CD4-positive, alpha-beta T cell treated with Interleukin-17A for 4 hours (primary cell): ENCODE data around the gene GARIN3.
A peak's percentile ranks its signal among the peaks of the same experiment; 100 is the strongest.

Source experiments
- DNase-seq: peaks from one replicate; pipeline ENCODE4 v3.0.0-alpha.2; 2020; ENCODE audit warnings: mixed read lengths

Gene GARIN3

DNA sequence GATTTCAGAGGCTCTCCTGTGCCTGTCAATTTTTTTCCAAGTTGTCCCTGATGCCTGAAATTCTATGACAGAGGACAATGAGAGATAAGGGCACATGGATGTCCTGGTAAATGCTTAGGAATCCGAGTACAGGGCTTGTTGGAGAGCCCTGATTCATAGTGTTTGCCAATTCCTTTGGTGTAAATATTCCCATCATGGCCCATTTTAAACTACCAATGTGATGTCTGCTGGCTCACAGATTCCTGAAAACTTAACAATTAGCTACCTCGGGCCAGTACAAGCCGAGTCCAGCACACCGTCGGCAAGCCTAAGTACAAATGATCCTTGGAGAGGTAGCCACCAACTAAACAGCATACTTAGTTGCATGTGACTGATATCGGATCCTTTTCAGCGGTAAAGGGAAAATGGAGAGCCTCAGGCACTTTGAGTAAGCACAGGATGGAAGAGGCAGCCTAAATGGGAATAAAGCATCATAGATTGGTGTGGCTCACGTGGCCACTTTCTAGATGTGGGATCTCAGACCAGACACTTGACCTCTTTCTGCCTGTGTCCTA lies 18.1 kb upstream of the GARIN3 start:
- DNase-seq: no peak

DNA sequence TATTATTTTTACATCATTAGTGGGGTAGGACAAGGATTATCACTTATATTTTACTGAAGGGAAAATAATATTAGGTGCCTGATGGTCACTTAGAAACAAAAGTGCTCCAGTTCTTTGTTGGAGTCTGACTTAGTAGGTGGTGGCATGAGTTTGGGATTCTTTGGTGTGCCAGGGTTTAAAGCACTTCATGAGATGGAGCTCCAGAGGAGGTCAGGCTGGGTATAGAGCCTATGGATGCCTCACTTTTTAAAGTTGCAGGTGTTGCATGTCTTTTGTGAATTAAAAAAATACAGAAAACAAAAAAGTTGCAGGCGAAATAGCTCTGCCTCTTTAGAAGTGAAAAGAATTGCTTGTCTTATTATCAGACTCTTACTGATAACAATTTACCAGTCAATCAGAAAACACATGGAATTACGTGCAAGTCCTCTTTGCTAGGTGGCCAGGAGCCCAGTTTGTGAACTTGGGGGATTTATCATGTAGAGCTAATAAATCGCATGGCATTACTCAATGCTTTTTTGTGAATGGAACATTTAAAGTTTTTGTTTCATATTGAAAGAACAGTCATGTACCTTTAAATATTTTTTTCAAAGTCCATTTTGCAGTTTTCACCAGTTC lies 16.2 kb upstream of the GARIN3 start:
- no peak for DNase-seq

DNA sequence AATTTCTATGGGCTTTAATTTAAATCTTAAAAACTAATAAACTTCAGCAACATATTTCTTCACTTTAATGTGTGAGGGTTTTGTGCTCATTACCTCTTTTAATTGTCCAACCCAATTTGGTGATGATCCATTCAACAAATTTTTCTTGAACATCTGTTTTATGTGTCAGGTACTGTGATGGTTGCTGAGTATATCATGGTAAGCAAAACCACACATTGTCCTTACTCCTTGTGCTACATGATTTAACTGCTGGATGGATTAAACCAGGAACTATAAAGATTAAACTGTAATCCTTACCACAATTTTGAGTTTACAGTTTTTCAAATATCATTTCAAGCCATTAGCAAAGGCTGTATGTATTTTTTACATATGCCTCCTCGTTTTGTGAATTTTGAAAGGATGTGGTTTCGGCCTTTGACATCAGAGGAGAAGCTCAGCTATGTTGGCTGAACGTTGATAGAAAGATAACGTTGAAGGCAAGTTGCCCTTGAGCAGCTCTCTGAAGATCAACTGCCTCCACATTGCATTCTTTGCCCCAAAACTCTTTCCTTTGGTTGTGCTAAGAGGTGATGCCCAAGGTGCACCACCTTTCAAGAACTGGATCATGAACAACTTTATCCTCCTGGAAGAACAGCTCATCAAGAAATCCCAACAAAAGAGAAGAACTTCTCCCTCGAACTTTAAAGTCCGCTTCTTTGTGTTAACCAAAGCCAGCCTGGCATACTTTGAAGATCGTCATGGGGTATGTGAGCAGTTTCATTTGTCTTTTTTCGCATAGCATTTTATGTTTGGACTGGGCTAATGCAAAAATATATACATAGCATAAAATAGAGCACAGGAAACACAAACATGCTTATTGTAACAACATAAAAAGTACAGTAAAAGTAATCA lies 14.6 kb upstream of the GARIN3 start, which contains the start of gene ITK:
TSS of gene ITK (plus strand) at position 467 of the 891 bp plus-strand sequence. CDS start at position 605, 138 bp downstream.
- peak; percentile 61 for DNase-seq

DNA sequence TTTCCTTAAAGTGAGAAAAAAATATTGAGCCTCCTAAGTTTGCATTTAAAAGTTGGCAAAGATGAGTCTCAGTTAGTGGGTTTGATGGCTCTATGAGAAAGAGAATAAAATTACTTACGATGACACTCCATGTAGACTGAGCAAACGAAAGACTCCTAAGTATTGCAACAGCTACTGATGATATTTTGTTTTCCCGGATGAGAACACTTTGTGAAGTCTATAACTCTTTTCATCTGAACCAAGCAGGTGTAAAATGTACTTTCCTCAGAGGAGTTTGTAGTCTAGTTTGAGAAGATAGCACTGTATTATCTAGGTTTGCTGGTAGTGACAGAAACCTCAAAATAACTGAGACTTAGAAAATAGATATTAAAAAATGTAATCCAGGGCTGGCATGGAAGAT lies 12.9 kb upstream of the GARIN3 start:
- DNase-seq: no peak

DNA sequence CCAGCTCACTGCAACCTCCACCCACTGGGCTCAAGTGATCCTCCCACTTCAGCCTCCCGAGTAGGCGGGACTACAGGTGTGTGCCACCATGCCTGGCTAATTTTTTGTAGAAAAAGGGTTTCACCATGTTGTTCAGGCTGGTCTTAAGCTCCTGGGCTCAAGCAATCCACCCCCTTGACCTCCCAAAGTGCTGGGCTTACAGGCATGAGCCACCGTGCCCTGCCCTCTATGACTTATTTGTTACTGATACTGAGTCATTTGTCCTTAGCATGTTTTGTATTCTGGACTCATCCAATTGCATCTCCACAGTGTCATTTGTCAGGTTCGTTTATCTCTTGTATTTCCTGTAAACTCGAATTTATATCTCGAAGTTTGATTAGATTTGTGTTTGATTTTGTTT lies 11.9 kb upstream of the GARIN3 start:
- no peak for DNase-seq

DNA sequence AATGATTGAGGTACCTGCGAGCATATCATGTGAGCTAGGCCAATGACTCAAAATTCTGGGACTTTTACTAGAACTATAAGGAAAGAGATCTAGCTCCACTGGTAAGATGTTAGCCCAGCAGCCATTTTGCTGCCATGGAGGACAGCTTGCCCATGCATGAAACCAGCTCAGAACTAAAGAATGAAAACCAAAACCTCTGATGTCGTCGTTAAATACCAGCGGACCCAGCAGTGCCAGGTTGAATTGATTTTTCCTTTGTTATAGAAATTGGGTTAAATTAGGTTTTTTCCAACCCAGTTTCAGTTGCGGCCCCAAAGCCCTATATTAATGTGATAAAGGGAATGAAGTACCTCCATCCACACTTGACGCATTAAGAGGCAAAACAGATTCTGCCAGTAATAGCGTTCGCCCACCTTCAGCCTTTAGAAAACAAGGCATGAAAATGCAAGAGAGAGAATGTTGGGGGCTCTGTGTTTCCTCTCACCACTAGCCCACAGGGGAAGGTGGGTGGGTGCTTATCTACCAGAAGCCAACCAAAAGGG lies 9.1 kb upstream of the GARIN3 start:
- no peak for DNase-seq

DNA sequence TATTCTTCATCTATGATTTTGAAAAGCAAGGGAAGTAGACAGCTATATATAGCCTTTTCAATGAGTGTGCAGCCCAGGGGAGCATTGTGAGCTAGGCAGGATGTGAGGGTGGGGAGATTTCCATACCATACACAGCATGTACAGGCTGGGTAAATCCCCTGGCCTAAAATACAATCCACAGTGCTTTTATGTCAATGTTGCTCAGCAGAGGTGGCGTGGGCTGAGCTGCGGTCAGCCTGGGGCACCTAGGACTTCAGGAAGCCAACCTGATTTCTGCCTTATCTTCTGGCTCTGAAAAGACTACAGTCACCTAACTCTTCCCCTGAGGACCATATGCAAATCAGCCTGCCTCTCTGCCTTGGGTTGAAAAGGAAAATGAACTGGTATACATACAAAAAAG lies 6.3 kb upstream of the GARIN3 start:
- peak; percentile 72 for DNase-seq

DNA sequence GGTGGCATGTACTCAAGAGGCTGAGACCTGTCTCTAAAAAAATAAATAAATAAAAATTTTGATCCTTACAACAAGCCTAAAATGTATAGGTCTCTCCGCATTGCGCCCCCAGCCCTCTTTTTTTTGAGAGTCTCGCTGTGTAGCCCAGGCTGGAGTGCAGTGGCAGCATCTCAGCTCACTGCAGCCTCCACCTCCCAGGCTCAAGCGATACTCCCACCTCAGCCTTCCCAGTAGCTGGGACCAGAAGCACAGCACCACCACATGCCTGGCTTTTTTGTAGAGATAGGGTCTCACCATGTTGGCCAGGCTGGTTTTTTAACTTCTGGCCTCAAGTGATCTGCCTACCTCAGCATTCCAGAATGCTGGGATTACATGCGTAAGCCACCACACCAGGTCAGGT lies 2.2 kb upstream of the GARIN3 start:
- no peak for DNase-seq

DNA sequence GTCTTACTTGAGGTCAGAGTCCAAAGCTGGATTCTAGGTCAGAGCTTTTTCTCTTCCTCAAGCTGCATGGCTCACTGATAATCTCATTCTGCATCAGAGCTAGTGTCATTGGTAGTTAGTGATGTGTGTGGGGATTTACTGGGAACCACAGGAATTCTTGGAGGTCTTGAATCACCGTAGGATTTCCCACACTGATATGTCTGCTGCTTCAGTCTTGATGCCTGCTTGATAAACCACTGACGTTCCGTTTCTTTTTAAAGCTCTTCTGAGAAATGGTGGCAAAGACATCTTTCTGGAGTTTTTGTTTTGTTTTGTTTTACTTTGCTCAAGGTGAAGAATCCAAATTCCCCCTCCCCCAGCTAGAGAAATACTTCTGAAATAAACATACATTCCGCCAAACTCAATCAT lies 1.2 kb upstream of the GARIN3 start:
- DNase-seq: no peak

DNA sequence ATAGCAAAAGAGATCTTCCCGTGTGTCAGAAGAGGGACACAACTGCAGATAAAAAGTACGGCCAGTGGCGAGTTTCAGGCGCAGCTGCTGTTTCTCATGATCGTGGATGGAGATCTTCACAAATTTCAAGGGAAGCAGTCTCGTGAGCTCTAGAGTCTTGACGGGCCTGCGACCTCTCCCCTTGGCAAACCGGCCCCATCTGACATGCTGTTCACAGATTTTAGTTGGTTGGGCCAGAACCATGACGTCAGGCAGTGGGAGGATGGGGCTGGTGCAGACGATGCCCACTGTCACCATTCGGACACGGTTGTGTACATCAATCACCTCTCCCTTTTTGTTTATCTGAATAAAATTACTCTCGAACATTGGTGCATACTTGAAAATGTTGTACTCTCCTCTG lies 396 bp downstream of the GARIN3 start:
- no peak for DNase-seq

DNA sequence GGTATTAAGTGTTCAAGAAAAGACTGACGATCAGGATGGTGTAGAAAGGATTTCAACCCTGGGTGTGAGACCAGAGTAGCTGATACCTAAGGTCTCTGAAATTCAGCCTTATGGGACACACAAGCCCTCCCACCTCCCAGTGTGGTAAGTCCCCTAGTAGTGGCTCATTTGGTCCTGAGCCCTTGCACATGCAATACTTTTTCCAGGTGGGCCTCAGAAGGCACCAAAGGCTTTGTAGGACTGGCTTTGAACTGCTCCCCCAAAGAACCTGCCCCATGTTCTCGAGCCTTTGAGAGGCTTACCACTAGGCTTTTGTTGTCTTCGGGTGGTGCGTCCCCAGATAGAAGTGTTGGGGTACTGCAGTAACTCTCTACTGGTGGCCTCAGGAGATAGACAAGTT lies 803 bp downstream of the GARIN3 start:
- DNase-seq: no peak

DNA sequence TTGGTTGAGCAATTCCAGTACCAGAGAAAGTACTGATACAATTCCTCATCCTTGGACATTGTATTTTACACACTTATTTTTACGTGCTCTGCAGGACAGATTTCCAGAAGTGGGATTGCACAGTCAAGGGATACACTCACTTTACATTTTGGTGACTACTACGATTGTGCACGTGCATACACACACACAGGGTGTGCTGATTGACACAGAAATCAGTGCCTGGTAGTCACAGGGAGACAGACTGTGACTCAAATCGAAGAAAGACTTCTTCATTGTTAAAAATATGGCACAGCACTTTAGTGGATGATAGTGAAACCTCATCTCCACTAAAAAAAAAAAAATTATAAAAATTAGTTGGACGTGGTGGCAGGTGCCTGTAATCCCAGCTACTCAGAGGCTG lies 1.5 kb downstream of the GARIN3 start:
- DNase-seq: no peak

DNA sequence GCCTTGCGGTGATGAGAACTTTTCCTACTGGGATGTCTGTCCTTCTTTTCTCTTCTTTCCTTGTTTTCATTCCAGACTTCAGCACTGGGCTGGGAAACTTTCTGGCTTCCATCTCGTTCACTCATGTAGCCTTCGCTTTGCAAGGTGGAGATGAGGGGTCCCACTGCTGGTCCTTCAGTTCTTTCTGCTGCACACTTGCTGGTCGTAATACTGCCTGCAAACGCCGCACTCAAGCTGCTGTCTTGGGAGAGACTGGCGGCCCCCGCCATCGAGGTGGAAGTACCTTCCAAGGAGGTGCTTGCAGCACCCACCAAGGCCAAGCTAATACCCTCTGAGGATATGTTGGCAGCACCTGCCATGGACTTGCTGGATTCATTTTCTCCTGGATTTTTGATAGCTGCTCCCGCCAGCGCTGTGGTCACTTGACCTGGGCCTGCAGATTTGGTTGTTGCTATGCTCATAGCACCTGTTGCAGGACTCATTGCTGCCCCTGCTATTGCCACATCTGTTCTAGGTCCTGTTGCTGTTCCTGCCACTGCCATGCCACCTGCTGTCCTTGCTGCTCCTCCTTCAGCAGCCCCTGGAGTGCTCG lies 3.0 kb downstream of the GARIN3 start:
- DNase-seq: no peak

DNA sequence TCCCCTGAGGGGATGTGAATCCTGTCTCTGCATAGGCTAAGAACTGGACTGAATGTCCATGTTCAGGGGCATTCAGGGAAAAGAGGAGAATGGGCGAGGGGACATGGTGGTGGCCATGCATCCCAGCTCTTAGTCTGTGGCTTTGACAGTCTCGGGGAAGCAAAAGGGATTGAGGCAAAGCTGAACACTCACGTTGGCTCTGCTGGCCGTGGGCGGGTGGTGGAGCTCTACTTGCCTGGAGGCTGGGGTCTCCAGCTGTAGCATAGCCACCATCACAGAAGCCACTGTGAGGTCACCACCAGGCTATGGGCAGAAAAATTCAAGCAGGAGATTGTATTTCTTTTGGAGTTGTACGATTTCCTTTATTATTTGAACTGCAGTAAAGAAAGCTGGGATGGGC lies 4.1 kb downstream of the GARIN3 start:
- no peak for DNase-seq

DNA sequence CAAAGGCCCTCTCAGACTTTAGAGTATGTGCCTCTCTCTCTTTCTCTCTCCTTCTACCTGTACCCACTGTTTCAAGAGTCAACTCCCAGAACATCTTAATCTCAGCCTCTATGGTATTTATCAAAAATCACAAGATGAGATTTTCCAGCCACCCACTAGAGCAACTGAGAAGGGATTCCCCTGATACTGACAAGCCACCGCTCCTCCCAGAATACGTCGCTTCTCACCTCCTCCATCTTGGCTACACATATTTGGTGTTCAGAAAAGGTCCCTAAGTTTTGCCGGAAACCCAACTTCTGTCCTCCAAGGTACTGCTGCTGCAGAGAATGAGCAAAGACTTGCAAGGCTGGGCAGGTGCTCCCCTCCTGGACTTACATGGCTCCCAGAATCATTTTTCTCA lies 6.1 kb downstream of the GARIN3 start:
- peak; percentile 36 for DNase-seq

DNA sequence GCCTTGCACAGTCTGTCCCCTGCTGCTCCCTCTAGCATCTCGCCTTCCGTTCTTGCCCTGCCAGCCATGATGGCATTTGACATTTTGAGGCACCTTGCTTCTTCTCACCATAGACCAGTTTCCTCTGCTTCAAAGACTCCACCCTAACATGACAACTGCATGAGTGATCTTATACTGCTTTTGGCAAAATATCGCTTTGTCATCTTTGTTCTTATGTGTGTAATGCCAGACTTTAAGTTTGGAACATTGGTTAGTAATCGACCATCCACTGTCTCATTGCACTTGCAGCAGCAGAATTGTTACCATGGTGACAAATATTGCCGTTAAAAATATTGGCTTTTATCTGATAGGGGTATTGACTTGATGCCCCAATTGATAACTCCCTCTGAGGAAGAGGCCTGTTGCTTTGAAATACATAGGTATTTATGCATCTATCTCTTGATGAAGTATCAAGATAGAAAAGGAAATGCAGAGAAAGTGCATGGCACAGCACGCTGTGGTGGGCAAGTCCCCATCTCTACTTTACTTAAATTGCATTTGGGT lies 6.8 kb downstream of the GARIN3 start:
- peak; percentile 69 for DNase-seq

DNA sequence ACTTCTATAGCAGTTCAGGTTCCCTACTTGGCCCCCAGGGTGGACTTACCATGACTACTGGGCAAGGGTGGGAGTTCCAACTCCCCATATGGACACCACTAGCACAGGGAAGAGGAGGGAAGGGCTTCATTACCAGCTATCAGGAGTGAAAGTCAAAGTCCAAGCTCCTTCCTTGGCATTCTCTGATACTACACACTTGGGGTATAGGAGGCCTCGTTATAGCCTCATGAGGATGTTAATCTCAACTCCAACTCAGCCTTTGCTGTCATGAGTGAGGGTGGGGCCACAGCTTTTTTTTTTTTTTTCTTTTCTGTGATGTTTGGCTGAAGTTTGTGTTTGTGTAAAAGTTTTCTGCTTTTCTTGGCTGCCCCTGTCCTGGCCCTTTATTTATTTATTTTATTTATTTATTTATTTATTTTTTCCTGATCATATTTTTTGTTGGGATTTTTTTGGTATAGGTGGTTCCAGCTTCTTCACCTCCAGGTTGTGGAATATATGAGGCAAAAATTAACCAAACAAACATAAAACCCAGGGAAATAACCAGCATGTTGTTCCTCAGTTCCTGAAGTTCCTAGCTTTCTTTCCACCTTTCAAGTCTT lies 8.7 kb downstream of the GARIN3 start:
- no peak for DNase-seq

DNA sequence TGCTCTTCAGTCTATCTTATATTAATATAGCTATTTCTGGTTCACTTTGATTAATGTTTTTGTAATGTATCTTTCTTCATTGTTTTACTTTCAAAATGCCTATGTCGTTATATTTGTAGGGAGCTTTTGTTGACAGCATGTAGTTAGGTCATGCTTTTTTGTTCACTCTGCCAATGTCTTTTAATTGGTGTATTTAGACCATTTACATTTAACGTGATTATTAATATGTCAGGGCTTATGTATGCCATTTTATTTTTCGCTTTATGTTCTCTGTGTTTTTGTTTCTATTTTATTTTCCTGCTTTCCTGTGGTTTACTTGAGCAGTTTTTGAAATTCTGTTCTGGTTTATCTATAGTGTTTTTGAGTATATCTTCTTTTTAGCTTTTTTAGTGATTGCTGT lies 10.8 kb downstream of the GARIN3 start:
- DNase-seq: no peak

DNA sequence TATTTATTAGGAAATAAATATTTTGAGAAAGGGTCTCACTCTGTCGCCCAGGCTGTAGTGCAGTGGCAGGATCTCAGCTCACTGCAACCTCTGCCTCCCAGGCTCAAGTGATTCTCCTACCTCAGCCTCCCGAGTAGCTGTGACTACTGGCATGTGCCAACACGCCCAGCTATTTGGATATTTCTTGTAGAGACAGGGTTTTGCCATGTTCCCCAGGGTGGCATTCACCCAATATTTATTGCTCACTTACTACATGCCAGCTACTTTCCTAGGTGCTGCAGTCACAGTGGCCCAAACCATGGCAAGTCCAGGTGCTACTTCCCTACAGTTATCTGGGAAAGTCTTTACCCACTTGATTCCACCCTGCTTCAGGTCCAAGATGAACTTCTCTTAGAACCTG lies 15.1 kb downstream of the GARIN3 start:
- no peak for DNase-seq

DNA sequence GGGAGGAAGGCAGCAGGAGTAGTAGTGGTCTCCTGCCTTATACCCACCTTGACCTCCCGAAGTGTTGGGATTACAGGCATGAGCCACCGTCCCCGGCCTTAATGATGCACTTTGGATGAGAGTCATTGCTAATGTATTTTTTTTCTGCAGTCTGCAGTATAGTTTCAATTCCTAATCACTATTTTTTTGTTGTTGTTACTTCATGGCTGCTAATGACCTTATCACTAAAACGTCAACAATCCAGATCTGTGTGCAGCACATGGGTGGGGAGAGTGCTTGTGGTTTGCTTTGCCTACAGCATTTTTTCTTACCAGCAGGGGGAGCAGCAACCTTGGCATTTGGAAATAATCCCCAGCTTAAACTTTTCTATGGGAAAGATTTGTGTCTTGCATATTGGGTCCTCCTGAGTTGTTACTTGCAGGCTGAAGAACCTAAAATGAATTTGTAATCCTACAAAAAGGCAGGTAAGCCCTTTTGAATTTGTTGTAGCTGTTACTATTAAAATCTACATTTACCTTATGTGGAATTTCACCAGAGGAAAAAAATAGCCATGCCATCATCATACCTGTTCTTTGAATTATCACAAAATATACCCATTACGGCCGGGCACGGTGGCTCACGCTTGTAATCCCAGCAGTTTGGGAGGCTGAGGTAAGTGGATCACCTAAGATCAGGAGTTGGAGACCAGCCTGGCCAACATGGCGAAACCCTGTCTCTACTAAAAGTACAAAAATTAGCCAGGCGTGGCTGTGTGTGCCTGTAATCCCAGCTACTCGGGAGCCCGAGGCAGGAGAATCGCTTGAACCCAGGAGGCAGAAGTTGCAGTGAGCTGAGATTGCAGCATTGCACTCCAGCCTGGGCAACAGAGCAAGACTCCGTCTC lies 17.1 kb downstream of the GARIN3 start:
- DNase-seq: peak; percentile 89

DNA sequence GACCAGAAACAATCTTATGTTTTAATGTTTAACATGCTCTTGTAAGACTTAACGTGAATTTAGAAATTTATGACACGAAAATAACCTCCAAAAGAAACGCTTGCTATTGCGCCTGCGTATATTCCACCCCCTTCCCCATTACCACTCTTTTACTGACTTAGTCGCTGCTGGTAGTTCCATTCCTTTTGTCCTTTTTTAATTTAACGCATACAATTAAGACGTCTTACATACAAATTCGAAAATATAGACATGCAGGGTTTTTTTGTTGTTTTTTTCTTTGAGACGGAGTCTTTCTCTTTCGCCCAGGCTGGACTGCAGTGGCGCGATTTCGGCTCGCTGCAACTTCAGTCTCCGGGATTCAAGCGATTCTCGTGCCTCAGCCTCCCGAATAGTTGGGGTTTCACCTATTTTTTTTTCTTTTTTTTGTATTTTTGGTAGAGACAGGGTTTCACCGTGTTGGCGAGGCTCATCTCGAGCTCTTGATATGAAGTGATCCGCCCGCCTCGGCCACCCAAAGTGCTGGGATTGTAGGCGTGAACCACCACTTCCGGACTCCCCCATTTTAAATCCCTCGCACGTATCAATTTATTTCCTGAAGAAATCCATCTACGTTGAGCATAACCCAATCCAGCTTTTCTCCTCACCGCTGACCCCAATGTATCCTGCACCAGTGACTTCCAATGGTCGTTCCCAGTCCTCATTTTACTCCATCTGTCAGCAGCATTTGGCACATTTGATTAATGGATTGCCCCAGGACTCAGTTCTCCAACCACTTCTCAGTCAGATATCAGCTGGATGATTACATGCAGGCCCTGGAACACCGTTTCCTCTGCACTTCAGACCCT lies 22.7 kb downstream of the GARIN3 start:
- peak; percentile 66 for DNase-seq
